Activated B cell treated with CpG ODN at 0.5 μM for 24 hours (primary cell): ENCODE results near the gene RAD51B. TPM values are rescaled to one million over a fixed set of nuclear protein-coding genes. Genes with fewer than 3 reads are reported as not detected.

Experiments used
- ATAC-seq: fragments of 200-7000 bp; cut with Tn5 transposase; one replicate; pipeline ENCODE4 v1.10.0; 2021; ENCODE audit warnings: low read depth, mild to moderate bottlenecking, moderate library complexity
- CTCF ChIA-PET: fragments of 350-600 bp; sonication (Branson Sonifier 250); formaldehyde crosslinking; loops from one replicate; lab custom pipeline; 2021; ENCODE audit warnings: antibody characterized with exemption; lab: Charles Lee
- POLR2A ChIA-PET: fragments of 350-600 bp; sonication (Branson Sonifier 250); formaldehyde crosslinking; loops from one replicate; lab custom pipeline; 2021; ENCODE audit warnings: antibody characterized with exemption; lab: Charles Lee
- DNase-seq: peaks from one replicate; pipeline ENCODE4 v3.0.0; 2022
- H3K27ac Mint-ChIP-seq: one replicate; pipeline ENCODE4 v1.8.0; 2020; ENCODE audit warnings: mixed read lengths
- H3K27me3 Mint-ChIP-seq: one replicate; pipeline ENCODE4 v1.8.0; 2021; ENCODE audit warnings: mixed read lengths
- H3K36me3 Mint-ChIP-seq: one replicate; pipeline ENCODE4 v1.8.0; 2021; ENCODE audit warnings: low read depth, mixed read lengths
- H3K4me1 Mint-ChIP-seq: one replicate; pipeline ENCODE4 v1.8.0; 2021; ENCODE audit warnings: mixed read lengths
- H3K4me3 Mint-ChIP-seq: one replicate; pipeline ENCODE4 v1.8.0; 2020; ENCODE audit warnings: mild to moderate bottlenecking, mixed read lengths
- H3K9me3 Mint-ChIP-seq: one replicate; pipeline ENCODE4 v1.8.0; 2020; ENCODE audit warnings: mixed read lengths
- CTCF ChIP-seq: fragments of 200-600 bp; IDR thresholded peaks from one replicate; pipeline ENCODE4 v1.8.0; 2022; ENCODE audit warnings: antibody characterized with exemption, mild to moderate bottlenecking
- intact Hi-C: fragments of 100-400 bp; cut with micrococcal nuclease; formaldehyde crosslinking; loops from one replicate; pipeline ENCODE4 v1.15.1; 2024
- total RNA-seq: library from RNA; stranded (reverse); gene quantifications from 2 replicates; pipeline ENCODE4 v1.2.3, GENCODE V29; 2022

Gene RAD51B
- total RNA-seq, 1 donor from 2014 or later, result 53.9 TPM

GRCh38 chr14:68665792-68666204 is 846.2 kb downstream of the RAD51B start:
- ChIA-PET POLR2A (interaction anchor here (4.0 kb wide), 1 partner anchor 11 kb away, joined by 12 read pairs; no protein-coding TSS in a partner anchor), CTCF (interaction anchor here (0.8 kb wide), 1 partner anchor 45 kb away, joined by 3 read pairs; no protein-coding TSS in a partner anchor)
- no peaks in the 10 kb centered on the region for H3K27me3 Mint-ChIP-seq
- no peak overlapping the region for H3K27ac Mint-ChIP-seq
- no peak overlapping the region for H3K4me3 Mint-ChIP-seq
- no peak for TF ChIP-seq CTCF
- H3K4me1 Mint-ChIP-seq, result peaks cover 69% of the 10 kb centered on the region
- DNase-seq, result no peak
- H3K36me3 Mint-ChIP-seq, result peaks cover 4% of the 10 kb centered on the region
- no peak for ATAC-seq
- intact Hi-C loops, result no loop called here
- H3K9me3 Mint-ChIP-seq, result no peaks in the 10 kb centered on the region

GRCh38 chr14:68666236-68666635 is 846.7 kb downstream of the RAD51B start:
- Mint-ChIP-seq H3K4me1 (peaks cover 67% of the 10 kb centered on the region), H3K36me3 (peaks cover 4% of the 10 kb centered on the region), H3K27ac (no peak overlapping the region), H3K4me3 (no peak overlapping the region), H3K27me3 (no peaks in the 10 kb centered on the region), H3K9me3 (no peaks in the 10 kb centered on the region)
- ATAC-seq (no peak), DNase-seq (no peak)
- ChIA-PET POLR2A (interaction anchor here (4.0 kb wide), 1 partner anchor 10 kb away, joined by 12 read pairs; no protein-coding TSS in a partner anchor), CTCF (interaction anchor here (0.8 kb wide), 1 partner anchor 45 kb away, joined by 3 read pairs; no protein-coding TSS in a partner anchor)
- intact Hi-C loops, result no loop called here
- no peak for TF ChIP-seq CTCF

- Mint-ChIP-seq H3K4me1 (peaks cover 69% of the 10 kb centered on the region), H3K27ac (no peak overlapping the region), H3K36me3 (peaks cover 4% of the 10 kb centered on the region), H3K9me3 (no peaks in the 10 kb centered on the region), H3K4me3 (no peak overlapping the region), H3K27me3 (no peaks in the 10 kb centered on the region)
- ChIA-PET CTCF (no interaction called here), POLR2A (interaction anchor here (4.0 kb wide), 1 partner anchor 9 kb away, joined by 12 read pairs; no protein-coding TSS in a partner anchor)
- ATAC-seq, result no peak
- no peak for TF ChIP-seq CTCF
- intact Hi-C loops, result no loop called here
- DNase-seq, result no peak
Observed at GRCh38 chr14:68666899-68667298, 847.3 kb downstream of the RAD51B start.

- no peak overlapping the region for H3K4me3 Mint-ChIP-seq
- ChIA-PET POLR2A (interaction anchor here (4.0 kb wide), 1 partner anchor 9 kb away, joined by 12 read pairs; no protein-coding TSS in a partner anchor), CTCF (no interaction called here)
- intact Hi-C loops, result no loop called here
- H3K27me3 Mint-ChIP-seq, result no peaks in the 10 kb centered on the region
- peaks cover 70% of the 10 kb centered on the region for H3K4me1 Mint-ChIP-seq
- H3K27ac Mint-ChIP-seq, result no peak overlapping the region
- no peaks in the 10 kb centered on the region for H3K9me3 Mint-ChIP-seq
- DNase-seq, result no peak
- peaks cover 4% of the 10 kb centered on the region for H3K36me3 Mint-ChIP-seq
- no peak for ATAC-seq
- no peak for TF ChIP-seq CTCF
Observed at GRCh38 chr14:68667313-68667791, 847.8 kb downstream of the RAD51B start.

GRCh38 chr14:68668028-68668427 is 848.4 kb downstream of the RAD51B start:
- CTCF ChIA-PET, result no interaction called here
- POLR2A ChIA-PET, result interaction anchor here (0.7 kb wide), 1 partner anchor 125 kb away, joined by 13 read pairs; the partner anchor contains the start of gene ZFP36L1
- no peak for TF ChIP-seq CTCF
- Mint-ChIP-seq H3K27me3 (no peaks in the 10 kb centered on the region), H3K27ac (no peak overlapping the region), H3K4me1 (peaks cover 73% of the 10 kb centered on the region), H3K9me3 (no peaks in the 10 kb centered on the region), H3K36me3 (peaks cover 4% of the 10 kb centered on the region), H3K4me3 (no peak overlapping the region)
- intact Hi-C loops, result no loop called here
- ATAC-seq, result no peak
- no peak for DNase-seq
